ENCODE measurements around the gene LRRC42. TPM values are rescaled to one million over a fixed set of nuclear protein-coding genes. Genes with fewer than 3 reads are reported as not detected.

Gene LRRC42
- total and polyA plus RNA-seq, 9 of the 15 experiments (the other 6 are each of a cell fraction or from before 2014, with no cell fraction given), result 17.3 to 51.9 (median 35.5) TPM

DNA sequence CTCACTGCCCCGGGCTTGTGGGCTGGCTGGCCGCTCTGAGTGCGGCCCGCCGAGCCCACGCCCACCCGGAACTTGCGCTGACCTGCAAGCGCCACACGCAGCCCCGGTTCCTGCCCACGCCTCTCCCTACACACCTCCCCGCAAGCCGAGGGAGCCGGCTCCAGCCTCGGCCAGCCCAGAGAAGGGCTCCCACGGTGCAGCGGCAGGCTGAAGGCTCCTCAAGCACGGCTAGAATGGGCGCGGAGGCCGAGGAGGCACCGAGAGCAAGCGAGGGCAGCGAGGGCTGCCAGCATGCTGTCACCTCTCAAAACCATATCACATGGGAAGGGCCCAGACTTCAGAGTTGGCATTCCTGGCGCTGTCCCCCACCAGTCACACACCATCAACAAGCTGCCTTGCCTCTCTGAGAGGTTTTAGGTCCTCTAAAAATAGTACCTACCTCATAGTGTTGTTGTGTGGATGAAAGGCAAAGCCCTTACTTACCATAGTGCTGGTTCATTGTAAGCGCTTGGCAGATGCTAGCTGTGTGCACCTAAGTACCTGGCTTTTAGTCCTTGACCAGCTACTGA, 58.4 kb downstream of the LRRC42 start (continued):
- TF ChIP-seq, protein P1, sequence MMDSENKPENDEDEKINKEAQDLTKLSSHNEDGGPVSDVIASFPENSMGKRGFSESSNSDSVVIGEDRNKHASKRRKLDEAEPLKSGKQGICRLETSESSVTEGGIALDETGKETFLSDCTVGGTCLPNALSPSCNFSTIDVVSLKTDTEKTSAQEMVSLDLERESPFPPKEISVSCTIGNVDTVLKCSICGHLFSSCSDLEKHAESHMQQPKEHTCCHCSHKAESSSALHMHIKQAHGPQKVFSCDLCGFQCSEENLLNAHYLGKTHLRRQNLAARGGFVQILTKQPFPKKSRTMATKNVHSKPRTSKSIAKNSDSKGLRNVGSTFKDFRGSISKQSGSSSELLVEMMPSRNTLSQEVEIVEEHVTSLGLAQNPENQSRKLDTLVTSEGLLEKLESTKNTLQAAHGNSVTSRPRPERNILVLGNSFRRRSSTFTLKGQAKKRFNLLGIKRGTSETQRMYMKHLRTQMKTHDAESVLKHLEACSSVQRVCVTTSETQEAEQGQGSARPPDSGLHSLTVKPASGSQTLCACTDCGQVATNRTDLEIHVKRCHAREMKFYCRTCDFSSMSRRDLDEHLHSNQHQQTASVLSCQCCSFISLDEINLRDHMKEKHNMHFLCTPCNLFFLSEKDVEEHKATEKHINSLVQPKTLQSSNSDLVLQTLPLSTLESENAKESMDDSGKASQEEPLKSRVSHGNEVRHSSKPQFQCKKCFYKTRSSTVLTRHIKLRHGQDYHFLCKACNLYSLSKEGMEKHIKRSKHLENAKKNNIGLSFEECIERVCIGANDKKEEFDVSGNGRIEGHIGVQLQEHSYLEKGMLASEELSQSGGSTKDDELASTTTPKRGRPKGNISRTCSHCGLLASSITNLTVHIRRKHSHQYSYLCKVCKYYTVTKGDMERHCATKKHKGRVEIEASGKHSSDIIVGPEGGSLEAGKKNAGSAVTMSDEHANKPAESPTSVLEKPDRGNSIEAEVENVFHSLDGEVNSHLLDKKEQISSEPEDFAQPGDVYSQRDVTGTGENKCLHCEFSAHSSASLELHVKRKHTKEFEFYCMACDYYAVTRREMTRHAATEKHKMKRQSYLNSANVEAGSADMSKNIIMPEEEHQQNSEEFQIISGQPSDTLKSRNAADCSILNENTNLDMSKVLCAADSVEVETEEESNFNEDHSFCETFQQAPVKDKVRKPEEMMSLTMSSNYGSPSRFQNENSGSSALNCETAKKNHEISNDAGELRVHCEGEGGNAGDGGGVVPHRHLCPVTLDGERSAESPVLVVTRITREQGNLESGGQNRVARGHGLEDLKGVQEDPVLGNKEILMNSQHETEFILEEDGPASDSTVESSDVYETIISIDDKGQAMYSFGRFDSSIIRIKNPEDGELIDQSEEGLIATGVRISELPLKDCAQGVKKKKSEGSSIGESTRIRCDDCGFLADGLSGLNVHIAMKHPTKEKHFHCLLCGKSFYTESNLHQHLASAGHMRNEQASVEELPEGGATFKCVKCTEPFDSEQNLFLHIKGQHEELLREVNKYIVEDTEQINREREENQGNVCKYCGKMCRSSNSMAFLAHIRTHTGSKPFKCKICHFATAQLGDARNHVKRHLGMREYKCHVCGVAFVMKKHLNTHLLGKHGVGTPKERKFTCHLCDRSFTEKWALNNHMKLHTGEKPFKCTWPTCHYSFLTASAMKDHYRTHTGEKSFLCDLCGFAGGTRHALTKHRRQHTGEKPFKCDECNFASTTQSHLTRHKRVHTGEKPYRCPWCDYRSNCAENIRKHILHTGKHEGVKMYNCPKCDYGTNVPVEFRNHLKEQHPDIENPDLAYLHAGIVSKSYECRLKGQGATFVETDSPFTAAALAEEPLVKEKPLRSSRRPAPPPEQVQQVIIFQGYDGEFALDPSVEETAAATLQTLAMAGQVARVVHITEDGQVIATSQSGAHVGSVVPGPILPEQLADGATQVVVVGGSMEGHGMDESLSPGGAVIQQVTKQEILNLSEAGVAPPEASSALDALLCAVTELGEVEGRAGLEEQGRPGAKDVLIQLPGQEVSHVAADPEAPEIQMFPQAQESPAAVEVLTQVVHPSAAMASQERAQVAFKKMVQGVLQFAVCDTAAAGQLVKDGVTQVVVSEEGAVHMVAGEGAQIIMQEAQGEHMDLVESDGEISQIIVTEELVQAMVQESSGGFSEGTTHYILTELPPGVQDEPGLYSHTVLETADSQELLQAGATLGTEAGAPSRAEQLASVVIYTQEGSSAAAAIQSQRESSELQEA (IDR thresholded peaks at IDR 0.05; ENCODE audit: low read depth), result no peak
- TF ChIP-seq, protein P2, sequence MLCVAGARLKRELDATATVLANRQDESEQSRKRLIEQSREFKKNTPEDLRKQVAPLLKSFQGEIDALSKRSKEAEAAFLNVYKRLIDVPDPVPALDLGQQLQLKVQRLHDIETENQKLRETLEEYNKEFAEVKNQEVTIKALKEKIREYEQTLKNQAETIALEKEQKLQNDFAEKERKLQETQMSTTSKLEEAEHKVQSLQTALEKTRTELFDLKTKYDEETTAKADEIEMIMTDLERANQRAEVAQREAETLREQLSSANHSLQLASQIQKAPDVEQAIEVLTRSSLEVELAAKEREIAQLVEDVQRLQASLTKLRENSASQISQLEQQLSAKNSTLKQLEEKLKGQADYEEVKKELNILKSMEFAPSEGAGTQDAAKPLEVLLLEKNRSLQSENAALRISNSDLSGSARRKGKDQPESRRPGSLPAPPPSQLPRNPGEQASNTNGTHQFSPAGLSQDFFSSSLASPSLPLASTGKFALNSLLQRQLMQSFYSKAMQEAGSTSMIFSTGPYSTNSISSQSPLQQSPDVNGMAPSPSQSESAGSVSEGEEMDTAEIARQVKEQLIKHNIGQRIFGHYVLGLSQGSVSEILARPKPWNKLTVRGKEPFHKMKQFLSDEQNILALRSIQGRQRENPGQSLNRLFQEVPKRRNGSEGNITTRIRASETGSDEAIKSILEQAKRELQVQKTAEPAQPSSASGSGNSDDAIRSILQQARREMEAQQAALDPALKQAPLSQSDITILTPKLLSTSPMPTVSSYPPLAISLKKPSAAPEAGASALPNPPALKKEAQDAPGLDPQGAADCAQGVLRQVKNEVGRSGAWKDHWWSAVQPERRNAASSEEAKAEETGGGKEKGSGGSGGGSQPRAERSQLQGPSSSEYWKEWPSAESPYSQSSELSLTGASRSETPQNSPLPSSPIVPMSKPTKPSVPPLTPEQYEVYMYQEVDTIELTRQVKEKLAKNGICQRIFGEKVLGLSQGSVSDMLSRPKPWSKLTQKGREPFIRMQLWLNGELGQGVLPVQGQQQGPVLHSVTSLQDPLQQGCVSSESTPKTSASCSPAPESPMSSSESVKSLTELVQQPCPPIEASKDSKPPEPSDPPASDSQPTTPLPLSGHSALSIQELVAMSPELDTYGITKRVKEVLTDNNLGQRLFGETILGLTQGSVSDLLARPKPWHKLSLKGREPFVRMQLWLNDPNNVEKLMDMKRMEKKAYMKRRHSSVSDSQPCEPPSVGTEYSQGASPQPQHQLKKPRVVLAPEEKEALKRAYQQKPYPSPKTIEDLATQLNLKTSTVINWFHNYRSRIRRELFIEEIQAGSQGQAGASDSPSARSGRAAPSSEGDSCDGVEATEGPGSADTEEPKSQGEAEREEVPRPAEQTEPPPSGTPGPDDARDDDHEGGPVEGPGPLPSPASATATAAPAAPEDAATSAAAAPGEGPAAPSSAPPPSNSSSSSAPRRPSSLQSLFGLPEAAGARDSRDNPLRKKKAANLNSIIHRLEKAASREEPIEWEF (CRISPR knock-in tag; IDR thresholded peaks at IDR 0.05), result no peak
- TF ChIP-seq, protein P3, sequence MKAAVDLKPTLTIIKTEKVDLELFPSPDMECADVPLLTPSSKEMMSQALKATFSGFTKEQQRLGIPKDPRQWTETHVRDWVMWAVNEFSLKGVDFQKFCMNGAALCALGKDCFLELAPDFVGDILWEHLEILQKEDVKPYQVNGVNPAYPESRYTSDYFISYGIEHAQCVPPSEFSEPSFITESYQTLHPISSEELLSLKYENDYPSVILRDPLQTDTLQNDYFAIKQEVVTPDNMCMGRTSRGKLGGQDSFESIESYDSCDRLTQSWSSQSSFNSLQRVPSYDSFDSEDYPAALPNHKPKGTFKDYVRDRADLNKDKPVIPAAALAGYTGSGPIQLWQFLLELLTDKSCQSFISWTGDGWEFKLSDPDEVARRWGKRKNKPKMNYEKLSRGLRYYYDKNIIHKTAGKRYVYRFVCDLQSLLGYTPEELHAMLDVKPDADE (conservative IDR thresholded peaks at IDR 0.05; ENCODE audit: control insufficient read depth, low read depth, low read length), result no peak
- TF ChIP-seq ZNF699 (CRISPR knock-in tag; IDR thresholded peaks at IDR 0.05; ENCODE audit: insufficient replicate concordance), result no peak
- no peak for TF ChIP-seq IFI16 (CRISPR knock-in tag; IDR thresholded peaks at IDR 0.05)
- TF ChIP-seq KLF6 (CRISPR knock-in tag; IDR thresholded peaks at IDR 0.05; ENCODE audit: borderline replicate concordance), result no peak
- no peak for TF ChIP-seq ZNF12 (CRISPR knock-in tag; IDR thresholded peaks at IDR 0.05)
- no peak for TF ChIP-seq ZNF695 (CRISPR knock-in tag; IDR thresholded peaks at IDR 0.05)
- TF ChIP-seq, protein P4, sequence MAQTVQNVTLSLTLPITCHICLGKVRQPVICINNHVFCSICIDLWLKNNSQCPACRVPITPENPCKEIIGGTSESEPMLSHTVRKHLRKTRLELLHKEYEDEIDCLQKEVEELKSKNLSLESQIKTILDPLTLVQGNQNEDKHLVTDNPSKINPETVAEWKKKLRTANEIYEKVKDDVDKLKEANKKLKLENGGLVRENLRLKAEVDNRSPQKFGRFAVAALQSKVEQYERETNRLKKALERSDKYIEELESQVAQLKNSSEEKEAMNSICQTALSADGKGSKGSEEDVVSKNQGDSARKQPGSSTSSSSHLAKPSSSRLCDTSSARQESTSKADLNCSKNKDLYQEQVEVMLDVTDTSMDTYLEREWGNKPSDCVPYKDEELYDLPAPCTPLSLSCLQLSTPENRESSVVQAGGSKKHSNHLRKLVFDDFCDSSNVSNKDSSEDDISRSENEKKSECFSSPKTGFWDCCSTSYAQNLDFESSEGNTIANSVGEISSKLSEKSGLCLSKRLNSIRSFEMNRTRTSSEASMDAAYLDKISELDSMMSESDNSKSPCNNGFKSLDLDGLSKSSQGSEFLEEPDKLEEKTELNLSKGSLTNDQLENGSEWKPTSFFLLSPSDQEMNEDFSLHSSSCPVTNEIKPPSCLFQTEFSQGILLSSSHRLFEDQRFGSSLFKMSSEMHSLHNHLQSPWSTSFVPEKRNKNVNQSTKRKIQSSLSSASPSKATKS (CRISPR knock-in tag; IDR thresholded peaks at IDR 0.05), result no peak

All from K562 (cell line).